Measurements from ENCODE around the gene GSN.

GRCh38 chr9:121298016-121298538 is 30.1 kb downstream of the GSN start:
- TF ChIP-seq CTCF (conservative IDR thresholded peaks at IDR 0.05; ENCODE audit: low read depth, low read length) (no peak), EZH2 (IDR thresholded peaks at IDR 0.05; ENCODE audit: borderline replicate concordance, low read depth, low read length, poor library complexity, severe bottlenecking) (no peak)

Measured in A673 (cell line).